Mammary epithelial cell (primary cell): Measurements from ENCODE around the gene NPAS3.

Experiments used
- CTCF ChIP-seq, 2 donors: IDR thresholded peaks in 1 of 2; conservative IDR thresholded peaks in 1 of 2; 2 replicates each; pipeline ENCODE4 v1.5.1; 2011 to 2012; ENCODE audit warnings: inconsistent platforms in 2 of 2, low read length in 2 of 2, mild to moderate bottlenecking in 2 of 2, control low read depth in 1 of 2, low read depth in 1 of 2; ENCODE audit not compliant: insufficient read depth in 1 of 2; ENCODE audit errors: extremely low read depth in 1 of 2
- EZH2 ChIP-seq: IDR thresholded peaks from 2 replicates; pipeline ENCODE4 v1.6.1; 2012; ENCODE audit warnings: low read length, inconsistent platforms, borderline replicate concordance

- TF ChIP-seq CTCF (conservative IDR thresholded peaks at IDR 0.05 in 1 of 2, IDR thresholded peaks at IDR 0.05 in 1 of 2; ENCODE audit: extremely low read depth in 1 of 2, insufficient read depth in 1 of 2, low read depth in 1 of 2, low read length in 2 of 2) (no peak), EZH2 (no peak)
These were observed 573.4 kb downstream of the NPAS3 start for GRCh38 chr14:33511851-33512640.
